HG02885 (cell line): ENCODE results near the gene WEE2.

Source experiments
- ATAC-seq: cut with Tn5 transposase; IDR thresholded peaks from one replicate; pipeline ENCODE4 v1.9.1; 2021; ENCODE audit warnings: mild to moderate bottlenecking; ENCODE audit not compliant: unreplicated experiment, poor library complexity

Gene WEE2

GRCh38 chr7:141708351-141708750, at the start of gene WEE2:
TSS of gene WEE2 (plus strand) at chr7:141708353. CDS start at chr7:141708759, 406 bp downstream.
- no peak for ATAC-seq

- no peak for ATAC-seq
Measured at GRCh38 chr7:141659501-141659900, 48.7 kb upstream of the WEE2 start.

GRCh38 chr7:141660259-141660658, 47.9 kb upstream of the WEE2 start:
- ATAC-seq, result no peak

- ATAC-seq, result no peak
Measured at GRCh38 chr7:141663081-141663849, 44.9 kb upstream of the WEE2 start.

GRCh38 chr7:141664450-141664849, 43.7 kb upstream of the WEE2 start:
- no peak for ATAC-seq

GRCh38 chr7:141665208-141666035, 42.7 kb upstream of the WEE2 start:
- no peak for ATAC-seq

GRCh38 chr7:141666071-141666470, 42.1 kb upstream of the WEE2 start:
- no peak for ATAC-seq

GRCh38 chr7:141668853-141669252, 39.3 kb upstream of the WEE2 start:
- no peak for ATAC-seq

- no peak for ATAC-seq
Measured at GRCh38 chr7:141671705-141672496, 36.3 kb upstream of the WEE2 start.

- ATAC-seq, result no peak
Measured at GRCh38 chr7:141673346-141673745, 34.8 kb upstream of the WEE2 start.

- no peak for ATAC-seq
Measured at GRCh38 chr7:141674171-141674671, 33.9 kb upstream of the WEE2 start.

GRCh38 chr7:141674702-141675101, 33.5 kb upstream of the WEE2 start:
- no peak for ATAC-seq

GRCh38 chr7:141675436-141676215, 32.5 kb upstream of the WEE2 start:
- no peak for ATAC-seq

- ATAC-seq, result no peak
Measured at GRCh38 chr7:141676618-141677017, 31.5 kb upstream of the WEE2 start.

- ATAC-seq, result peak; percentile 82
Measured at GRCh38 chr7:141679014-141679413, 29.1 kb upstream of the WEE2 start.

- ATAC-seq, result no peak
Measured at GRCh38 chr7:141685285-141686023, 22.7 kb upstream of the WEE2 start.

- ATAC-seq, result no peak
Measured at GRCh38 chr7:141686074-141686473, 22.1 kb upstream of the WEE2 start.

GRCh38 chr7:141686670-141687069, 21.5 kb upstream of the WEE2 start:
- no peak for ATAC-seq

GRCh38 chr7:141688043-141688442, 20.1 kb upstream of the WEE2 start:
- ATAC-seq, result no peak
